Right lobe of liver (tissue), 4 donors: ENCODE results near the gene ZNF644.

Experiments used
- CTCF ChIP-seq, 4 donors: fragments of 200-600 bp in 3 of 4; fragments of 450-650 bp in 1 of 4; IDR thresholded peaks; one replicate each; pipeline versions ENCODE4 v1.5.1 to v1.8.0; 2016 to 2022; ENCODE audit warnings: antibody characterized with exemption in 4 of 4, mild to moderate bottlenecking in 2 of 4
- POLR2A ChIP-seq: fragments of 450-650 bp; IDR thresholded peaks from one replicate; pipeline ENCODE4 v1.6.1; 2017; ENCODE audit warnings: antibody characterized with exemption, mild to moderate bottlenecking
- donor health status: DM: no; HTN: no; CAD: no.
- donor health status: DM: no; HTN: no; CAD: no.
- donor health status: DM: no; HTN: yes; CAD: no.

GRCh38 chr1:90936061-90936460, 85.8 kb downstream of the ZNF644 start:
- TF ChIP-seq CTCF (IDR thresholded peaks at IDR 0.05): no peak
- TF ChIP-seq POLR2A: no peak
